Ishikawa (cell line): ENCODE data around the gene CARMIL3.

Source experiments
- CEBPB ChIP-seq: IDR thresholded peaks from 2 replicates; pipeline ENCODE4 v1.6.1; 2012
- CREB1 ChIP-seq: IDR thresholded peaks from 2 replicates; pipeline ENCODE4 v1.6.1; 2012; ENCODE audit warnings: low read depth
- EGR1 ChIP-seq: IDR thresholded peaks from 2 replicates; pipeline ENCODE4 v1.6.1; 2012
- EP300 ChIP-seq: IDR thresholded peaks from 2 replicates; pipeline ENCODE4 v1.6.1; 2012; ENCODE audit warnings: borderline replicate concordance
- FOXM1 ChIP-seq: IDR thresholded peaks from 2 replicates; pipeline ENCODE4 v1.6.1; 2012; ENCODE audit warnings: low read depth, borderline replicate concordance
- NFIC ChIP-seq: IDR thresholded peaks from 2 replicates; pipeline ENCODE4 v1.6.1; 2012
- RAD21 ChIP-seq: IDR thresholded peaks from 2 replicates; pipeline ENCODE4 v1.6.1; 2012; ENCODE audit warnings: low read depth
- TAF1 ChIP-seq: IDR thresholded peaks from 2 replicates; pipeline ENCODE4 v1.6.1; 2012; ENCODE audit warnings: low read depth, mild to moderate bottlenecking
- TCF12 ChIP-seq: IDR thresholded peaks from 2 replicates; pipeline ENCODE4 v1.6.1; 2012; ENCODE audit warnings: low read depth
- TEAD4 ChIP-seq: IDR thresholded peaks from 2 replicates; pipeline ENCODE4 v1.6.1; 2012
- YY1 ChIP-seq: IDR thresholded peaks from 2 replicates; pipeline ENCODE4 v1.6.1; 2012; ENCODE audit warnings: low read depth
- ZBTB7A ChIP-seq: IDR thresholded peaks from 2 replicates; pipeline ENCODE4 v1.6.1; 2012; ENCODE audit warnings: low read depth
- TF ChIP-seq, protein P1 (sequence below): IDR thresholded peaks from 2 replicates; pipeline ENCODE4 v1.6.1; 2012
- TF ChIP-seq, protein P2 (sequence below): IDR thresholded peaks from 2 replicates; pipeline ENCODE4 v1.6.1; 2012
- TF ChIP-seq, protein P3 (sequence below): IDR thresholded peaks from 2 replicates; pipeline ENCODE4 v1.6.1; 2012; ENCODE audit warnings: low read depth, mild to moderate bottlenecking

CARMIL3 gene

DNA sequence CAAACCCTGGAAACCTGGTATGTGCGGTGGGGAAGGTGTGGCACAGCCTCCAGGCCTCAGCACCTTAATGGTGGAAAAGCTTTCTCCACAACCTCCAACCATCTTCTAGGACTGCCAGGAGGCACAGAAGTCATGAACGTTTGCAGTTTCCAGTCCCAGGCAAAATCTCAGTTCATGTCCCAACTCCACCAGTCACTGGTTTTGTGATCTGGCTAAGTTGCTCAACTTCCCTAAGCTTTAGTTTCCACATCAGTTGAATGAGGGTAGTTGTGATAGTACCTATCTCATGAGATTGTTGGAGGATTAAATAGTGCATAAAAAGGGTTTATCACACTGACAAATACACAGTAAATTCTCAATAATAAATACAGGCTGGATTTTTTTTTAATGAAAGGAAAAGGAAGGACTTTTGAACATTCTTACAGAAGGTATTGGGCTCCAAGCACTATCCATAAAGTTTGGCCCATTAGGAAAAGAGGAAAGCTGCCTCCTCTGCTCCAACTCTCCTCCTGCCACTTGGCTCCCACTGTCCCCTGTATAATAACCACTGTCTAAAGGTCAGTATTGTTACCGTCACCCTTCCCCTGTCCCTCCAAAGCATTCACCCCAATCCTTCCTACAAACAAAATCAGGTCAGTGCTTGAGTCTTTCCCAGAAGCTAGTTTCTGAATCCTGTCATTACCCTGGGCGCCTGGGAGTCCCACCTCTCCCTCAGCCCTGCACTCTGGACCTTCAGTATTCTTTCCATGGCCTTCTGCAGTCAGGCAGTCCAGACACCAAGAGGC, 48.6 kb downstream of the CARMIL3 start:
- no peak for TF ChIP-seq RAD21
- TF ChIP-seq EP300, result no peak
- no peak for TF ChIP-seq EGR1
- TF ChIP-seq, protein P1, sequence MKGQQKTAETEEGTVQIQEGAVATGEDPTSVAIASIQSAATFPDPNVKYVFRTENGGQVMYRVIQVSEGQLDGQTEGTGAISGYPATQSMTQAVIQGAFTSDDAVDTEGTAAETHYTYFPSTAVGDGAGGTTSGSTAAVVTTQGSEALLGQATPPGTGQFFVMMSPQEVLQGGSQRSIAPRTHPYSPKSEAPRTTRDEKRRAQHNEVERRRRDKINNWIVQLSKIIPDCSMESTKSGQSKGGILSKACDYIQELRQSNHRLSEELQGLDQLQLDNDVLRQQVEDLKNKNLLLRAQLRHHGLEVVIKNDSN, result no peak
- TF ChIP-seq, protein P2, sequence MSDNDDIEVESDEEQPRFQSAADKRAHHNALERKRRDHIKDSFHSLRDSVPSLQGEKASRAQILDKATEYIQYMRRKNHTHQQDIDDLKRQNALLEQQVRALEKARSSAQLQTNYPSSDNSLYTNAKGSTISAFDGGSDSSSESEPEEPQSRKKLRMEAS, result no peak

DNA sequence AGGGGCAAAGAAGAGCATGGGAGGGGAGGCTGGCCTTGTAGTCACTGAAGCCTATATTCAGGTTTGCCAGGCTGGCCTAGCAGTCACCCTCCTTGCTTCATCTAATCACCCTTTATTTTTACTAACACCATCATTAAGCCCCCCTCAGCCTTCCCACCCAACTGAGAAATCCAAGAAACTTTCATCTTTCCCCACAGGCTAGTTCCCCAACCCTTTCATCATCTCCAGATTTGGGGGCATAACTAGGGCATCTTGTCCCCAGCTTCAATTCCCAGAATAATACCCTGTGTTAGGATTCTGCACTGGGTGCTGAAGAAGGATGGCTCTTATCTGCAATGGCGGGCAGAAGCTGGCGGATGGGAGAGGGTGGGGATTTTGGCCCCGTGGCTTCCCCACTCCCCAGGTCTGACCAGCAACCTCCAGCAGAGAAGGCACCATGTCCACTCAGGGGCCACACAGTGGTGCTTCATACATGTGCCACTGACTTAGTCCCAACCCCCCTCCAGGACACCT, 49.2 kb downstream of the CARMIL3 start:
- TF ChIP-seq, protein P3, sequence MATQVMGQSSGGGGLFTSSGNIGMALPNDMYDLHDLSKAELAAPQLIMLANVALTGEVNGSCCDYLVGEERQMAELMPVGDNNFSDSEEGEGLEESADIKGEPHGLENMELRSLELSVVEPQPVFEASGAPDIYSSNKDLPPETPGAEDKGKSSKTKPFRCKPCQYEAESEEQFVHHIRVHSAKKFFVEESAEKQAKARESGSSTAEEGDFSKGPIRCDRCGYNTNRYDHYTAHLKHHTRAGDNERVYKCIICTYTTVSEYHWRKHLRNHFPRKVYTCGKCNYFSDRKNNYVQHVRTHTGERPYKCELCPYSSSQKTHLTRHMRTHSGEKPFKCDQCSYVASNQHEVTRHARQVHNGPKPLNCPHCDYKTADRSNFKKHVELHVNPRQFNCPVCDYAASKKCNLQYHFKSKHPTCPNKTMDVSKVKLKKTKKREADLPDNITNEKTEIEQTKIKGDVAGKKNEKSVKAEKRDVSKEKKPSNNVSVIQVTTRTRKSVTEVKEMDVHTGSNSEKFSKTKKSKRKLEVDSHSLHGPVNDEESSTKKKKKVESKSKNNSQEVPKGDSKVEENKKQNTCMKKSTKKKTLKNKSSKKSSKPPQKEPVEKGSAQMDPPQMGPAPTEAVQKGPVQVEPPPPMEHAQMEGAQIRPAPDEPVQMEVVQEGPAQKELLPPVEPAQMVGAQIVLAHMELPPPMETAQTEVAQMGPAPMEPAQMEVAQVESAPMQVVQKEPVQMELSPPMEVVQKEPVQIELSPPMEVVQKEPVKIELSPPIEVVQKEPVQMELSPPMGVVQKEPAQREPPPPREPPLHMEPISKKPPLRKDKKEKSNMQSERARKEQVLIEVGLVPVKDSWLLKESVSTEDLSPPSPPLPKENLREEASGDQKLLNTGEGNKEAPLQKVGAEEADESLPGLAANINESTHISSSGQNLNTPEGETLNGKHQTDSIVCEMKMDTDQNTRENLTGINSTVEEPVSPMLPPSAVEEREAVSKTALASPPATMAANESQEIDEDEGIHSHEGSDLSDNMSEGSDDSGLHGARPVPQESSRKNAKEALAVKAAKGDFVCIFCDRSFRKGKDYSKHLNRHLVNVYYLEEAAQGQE, result no peak
- no peak for TF ChIP-seq ZBTB7A
- TF ChIP-seq NFIC, result no peak
- no peak for TF ChIP-seq FOXM1
- TF ChIP-seq, protein P2, result no peak
- TF ChIP-seq TEAD4, result no peak
- TF ChIP-seq EP300, result no peak
- no peak for TF ChIP-seq RAD21

DNA sequence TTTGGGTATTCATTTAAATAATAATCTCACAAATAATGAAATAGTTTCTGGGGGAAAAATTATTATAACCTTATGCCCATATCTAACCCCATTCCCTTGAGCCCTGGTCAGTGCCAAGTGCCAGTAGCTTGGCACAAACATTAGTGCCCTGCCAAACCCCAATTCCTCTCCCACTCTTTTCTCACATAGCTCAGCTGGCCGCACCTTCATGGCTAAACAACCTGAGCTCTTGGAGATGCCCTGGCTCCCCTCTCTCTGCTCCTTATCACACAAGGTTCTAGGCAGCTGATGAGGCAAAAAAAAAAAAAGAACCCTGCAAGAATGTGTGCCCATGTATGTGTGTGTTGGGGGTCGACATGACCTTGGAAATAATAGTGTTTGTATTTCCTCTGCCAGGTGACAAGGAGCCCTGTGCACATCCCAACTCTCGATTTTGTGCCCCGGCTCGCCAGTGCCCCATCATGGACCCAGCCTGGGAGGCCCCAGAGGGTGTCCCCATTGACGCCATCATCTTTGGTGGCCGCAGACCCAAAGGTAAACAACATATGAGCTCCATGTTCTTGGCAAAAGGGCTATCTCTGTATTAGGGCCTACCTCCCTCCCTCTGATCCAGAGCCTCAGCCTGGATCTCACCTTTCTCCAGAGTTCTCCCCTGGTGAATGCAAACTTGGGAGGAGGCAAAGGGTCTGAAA, 50.7 kb downstream of the CARMIL3 start:
- no peak for TF ChIP-seq CEBPB
- TF ChIP-seq, protein P2, result no peak
- TF ChIP-seq TAF1, result no peak
- no peak for TF ChIP-seq TCF12
- TF ChIP-seq TEAD4, result no peak
- TF ChIP-seq, protein P1, result no peak
- TF ChIP-seq CREB1, result no peak
- TF ChIP-seq EGR1, result no peak

DNA sequence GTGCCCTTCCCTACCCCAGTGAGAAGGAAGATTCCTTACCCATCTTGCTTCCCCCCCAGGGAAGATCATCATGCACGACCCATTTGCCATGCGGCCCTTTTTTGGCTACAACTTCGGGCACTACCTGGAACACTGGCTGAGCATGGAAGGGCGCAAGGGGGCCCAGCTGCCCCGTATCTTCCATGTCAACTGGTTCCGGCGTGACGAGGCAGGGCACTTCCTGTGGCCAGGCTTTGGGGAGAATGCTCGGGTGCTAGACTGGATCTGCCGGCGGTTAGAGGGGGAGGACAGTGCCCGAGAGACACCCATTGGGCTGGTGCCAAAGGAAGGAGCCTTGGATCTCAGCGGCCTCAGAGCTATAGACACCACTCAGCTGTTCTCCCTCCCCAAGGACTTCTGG, 51.6 kb downstream of the CARMIL3 start:
- TF ChIP-seq TEAD4 (no peak), TCF12 (no peak)

DNA sequence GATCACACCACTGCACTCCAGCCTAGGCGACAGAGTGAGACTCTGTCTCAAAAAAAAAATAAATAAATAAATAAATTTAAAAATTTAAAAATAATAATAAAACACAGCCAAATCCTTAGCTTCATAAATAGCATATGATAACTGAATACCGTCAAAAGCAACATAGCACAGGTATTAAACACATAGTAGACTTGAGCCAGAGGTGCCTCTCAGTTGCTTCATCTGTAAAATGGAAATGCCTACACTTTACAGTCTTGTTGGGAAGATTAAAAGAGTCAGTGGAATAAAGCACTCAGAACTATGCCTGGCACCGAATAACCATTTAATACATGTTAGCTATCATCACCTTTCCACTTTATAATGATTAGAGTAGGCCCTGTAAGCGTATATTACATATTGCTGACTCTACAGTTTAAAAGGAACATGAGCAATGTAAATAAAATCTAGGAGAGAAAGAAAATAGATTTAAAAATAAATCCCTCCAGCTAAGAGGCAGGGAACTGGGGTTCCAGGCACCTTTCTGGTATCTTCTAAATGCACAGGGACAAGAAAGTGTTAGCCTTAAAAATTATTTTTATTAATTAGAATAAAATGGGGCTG, 55.0 kb downstream of the CARMIL3 start:
- TF ChIP-seq RAD21, result no peak
- no peak for TF ChIP-seq NFIC
- TF ChIP-seq TEAD4, result no peak
- TF ChIP-seq TCF12, result no peak
- TF ChIP-seq, protein P3, result no peak
- TF ChIP-seq, protein P2, result no peak
- no peak for TF ChIP-seq ZBTB7A
- TF ChIP-seq CEBPB, result no peak
- TF ChIP-seq, protein P1, result no peak
- no peak for TF ChIP-seq FOXM1
- TF ChIP-seq YY1, result no peak
- no peak for TF ChIP-seq TAF1
- TF ChIP-seq EP300, result no peak
- TF ChIP-seq EGR1, result no peak
- no peak for TF ChIP-seq CREB1
